ENCODE results near the gene MYCBP. TPM values are rescaled to one million over a fixed set of nuclear protein-coding genes. Genes with fewer than 3 reads are reported as not detected.

MYCBP gene
- total and polyA plus RNA-seq, 4 donors, result 7.8 to 21.2 (median 10.3) TPM

DNA sequence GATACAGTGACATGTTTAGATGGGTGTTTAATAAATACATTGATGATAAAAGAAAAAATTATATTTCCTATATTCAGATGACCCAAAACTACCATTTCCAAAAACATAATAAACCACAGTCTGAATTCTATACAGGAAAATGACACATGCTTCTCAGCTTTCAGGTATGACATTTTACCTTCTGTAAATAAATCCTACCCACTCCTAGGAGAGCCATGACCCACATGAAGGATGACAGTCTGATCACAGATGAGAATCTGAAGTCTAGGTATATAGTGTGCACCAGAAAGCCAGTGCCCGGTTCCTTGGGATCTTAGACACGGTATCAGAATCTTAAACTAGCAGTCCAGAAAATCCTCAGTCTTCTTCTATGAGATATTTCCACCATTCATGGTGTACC is 11.9 kb upstream of the MYCBP start:
- TF ChIP-seq MAX (IDR thresholded peaks at IDR 0.05) (no peak), CTCF (IDR thresholded peaks at IDR 0.05; ENCODE audit: low read depth, low read length, missing input control) (no peak), RXRA (IDR thresholded peaks at IDR 0.05) (no peak), RAD21 (IDR thresholded peaks at IDR 0.05) (no peak), HNF4A (conservative IDR thresholded peaks at IDR 0.05) (no peak), FOXA2 (IDR thresholded peaks at IDR 0.05) (no peak), FOXA1 (IDR thresholded peaks at IDR 0.05) (no peak), JUND (IDR thresholded peaks at IDR 0.05) (no peak), NR2F2 (IDR thresholded peaks at IDR 0.05) (no peak), TAF1 (conservative IDR thresholded peaks at IDR 0.05) (no peak)
- TF ChIP-seq, protein P1, sequence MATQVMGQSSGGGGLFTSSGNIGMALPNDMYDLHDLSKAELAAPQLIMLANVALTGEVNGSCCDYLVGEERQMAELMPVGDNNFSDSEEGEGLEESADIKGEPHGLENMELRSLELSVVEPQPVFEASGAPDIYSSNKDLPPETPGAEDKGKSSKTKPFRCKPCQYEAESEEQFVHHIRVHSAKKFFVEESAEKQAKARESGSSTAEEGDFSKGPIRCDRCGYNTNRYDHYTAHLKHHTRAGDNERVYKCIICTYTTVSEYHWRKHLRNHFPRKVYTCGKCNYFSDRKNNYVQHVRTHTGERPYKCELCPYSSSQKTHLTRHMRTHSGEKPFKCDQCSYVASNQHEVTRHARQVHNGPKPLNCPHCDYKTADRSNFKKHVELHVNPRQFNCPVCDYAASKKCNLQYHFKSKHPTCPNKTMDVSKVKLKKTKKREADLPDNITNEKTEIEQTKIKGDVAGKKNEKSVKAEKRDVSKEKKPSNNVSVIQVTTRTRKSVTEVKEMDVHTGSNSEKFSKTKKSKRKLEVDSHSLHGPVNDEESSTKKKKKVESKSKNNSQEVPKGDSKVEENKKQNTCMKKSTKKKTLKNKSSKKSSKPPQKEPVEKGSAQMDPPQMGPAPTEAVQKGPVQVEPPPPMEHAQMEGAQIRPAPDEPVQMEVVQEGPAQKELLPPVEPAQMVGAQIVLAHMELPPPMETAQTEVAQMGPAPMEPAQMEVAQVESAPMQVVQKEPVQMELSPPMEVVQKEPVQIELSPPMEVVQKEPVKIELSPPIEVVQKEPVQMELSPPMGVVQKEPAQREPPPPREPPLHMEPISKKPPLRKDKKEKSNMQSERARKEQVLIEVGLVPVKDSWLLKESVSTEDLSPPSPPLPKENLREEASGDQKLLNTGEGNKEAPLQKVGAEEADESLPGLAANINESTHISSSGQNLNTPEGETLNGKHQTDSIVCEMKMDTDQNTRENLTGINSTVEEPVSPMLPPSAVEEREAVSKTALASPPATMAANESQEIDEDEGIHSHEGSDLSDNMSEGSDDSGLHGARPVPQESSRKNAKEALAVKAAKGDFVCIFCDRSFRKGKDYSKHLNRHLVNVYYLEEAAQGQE (IDR thresholded peaks at IDR 0.05), result no peak
- TF ChIP-seq, protein P2, sequence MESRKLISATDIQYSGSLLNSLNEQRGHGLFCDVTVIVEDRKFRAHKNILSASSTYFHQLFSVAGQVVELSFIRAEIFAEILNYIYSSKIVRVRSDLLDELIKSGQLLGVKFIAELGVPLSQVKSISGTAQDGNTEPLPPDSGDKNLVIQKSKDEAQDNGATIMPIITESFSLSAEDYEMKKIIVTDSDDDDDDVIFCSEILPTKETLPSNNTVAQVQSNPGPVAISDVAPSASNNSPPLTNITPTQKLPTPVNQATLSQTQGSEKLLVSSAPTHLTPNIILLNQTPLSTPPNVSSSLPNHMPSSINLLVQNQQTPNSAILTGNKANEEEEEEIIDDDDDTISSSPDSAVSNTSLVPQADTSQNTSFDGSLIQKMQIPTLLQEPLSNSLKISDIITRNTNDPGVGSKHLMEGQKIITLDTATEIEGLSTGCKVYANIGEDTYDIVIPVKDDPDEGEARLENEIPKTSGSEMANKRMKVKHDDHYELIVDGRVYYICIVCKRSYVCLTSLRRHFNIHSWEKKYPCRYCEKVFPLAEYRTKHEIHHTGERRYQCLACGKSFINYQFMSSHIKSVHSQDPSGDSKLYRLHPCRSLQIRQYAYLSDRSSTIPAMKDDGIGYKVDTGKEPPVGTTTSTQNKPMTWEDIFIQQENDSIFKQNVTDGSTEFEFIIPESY (IDR thresholded peaks at IDR 0.05), result no peak
- no peaks in the 10 kb centered on the region for H3K27me3 ChIP-seq (ENCODE audit: control insufficient read depth in 4 of 4, insufficient read depth in 4 of 4, low read length in 3 of 4)
- no peaks in the 10 kb centered on the region for H3K9me3 ChIP-seq (ENCODE audit: control insufficient read depth in 4 of 4, low read length in 3 of 4)
- no peak for DNase-seq (ENCODE audit: low spot score)
- 92% methylated on average over 2 of the region's 2 CpGs for WGBS
- H3K4me3 ChIP-seq (ENCODE audit: low read depth in 1 of 3, low read length in 3 of 3), result no peak overlapping the region
- no peak overlapping the region for H3K27ac ChIP-seq (ENCODE audit: low read depth in 1 of 2, low read length in 2 of 2)
- no peaks in the 10 kb centered on the region for H3K4me1 ChIP-seq (ENCODE audit: control insufficient read depth in 4 of 4, insufficient read depth in 4 of 4, low read length in 3 of 4)
- no peaks in the 10 kb centered on the region for H3K36me3 ChIP-seq (ENCODE audit: control insufficient read depth in 4 of 4, insufficient read depth in 3 of 4, low read depth in 1 of 4, low read length in 3 of 4)
- H3K9ac ChIP-seq (ENCODE audit: low read depth in 1 of 2, low read length in 2 of 2), result no peak overlapping the region

GRCh38 chr1:38881487-38881886 is 8.3 kb upstream of the MYCBP start, which contains the start of gene GJA9:
Gene GJA9 (minus strand): TSS chr1:38881587. CDS start chr1:38876098, 5,489 bp downstream.
- H3K36me3 ChIP-seq (ENCODE audit: control insufficient read depth in 4 of 4, insufficient read depth in 3 of 4, low read depth in 1 of 4, low read length in 3 of 4), result no peaks in the 10 kb centered on the region
- H3K27ac ChIP-seq (ENCODE audit: low read depth in 1 of 2, low read length in 2 of 2), result no peak within 1 kb of the TSS
- H3K9ac ChIP-seq (ENCODE audit: low read depth in 1 of 2, low read length in 2 of 2), result no peak within 1 kb of the TSS
- no peaks in the 10 kb centered on the region for H3K4me1 ChIP-seq (ENCODE audit: control insufficient read depth in 4 of 4, insufficient read depth in 4 of 4, low read length in 3 of 4)
- no peaks in the 10 kb centered on the region for H3K27me3 ChIP-seq (ENCODE audit: control insufficient read depth in 4 of 4, insufficient read depth in 4 of 4, low read length in 3 of 4)
- no peak for DNase-seq (ENCODE audit: low spot score)
- H3K9me3 ChIP-seq (ENCODE audit: control insufficient read depth in 4 of 4, low read length in 3 of 4), result no peaks in the 10 kb centered on the region
- H3K4me3 ChIP-seq (ENCODE audit: low read depth in 1 of 3, low read length in 3 of 3), result no peak within 1 kb of the TSS
- TF ChIP-seq, protein P2 (IDR thresholded peaks at IDR 0.05), result no peak

Data from liver (tissue), 9 donors.